HCT116 (cell line): ENCODE data around the gene COPG1. TPM values are rescaled to one million over a fixed set of nuclear protein-coding genes. Genes with fewer than 3 reads are reported as not detected.

Experiments
- ATAC-seq: fragments of 200-7000 bp; cut with Tn5 transposase; 2 replicates; pipeline ENCODE4 v1.9.1; 2020; ENCODE audit warnings: mild to moderate bottlenecking, moderate library complexity
- BruUV-seq: library from RNA; stranded (reverse); fragments of 400-500 nt; replicated peaks from 2 replicates; lab custom pipeline; 2021; lab: Mats Ljungman, UMichigan
- CTCF ChIA-PET: fragments of 300-600 bp; sonication (Branson Sonifier 250); formaldehyde crosslinking; loops from one replicate; lab custom pipeline; 2021; ENCODE audit warnings: antibody characterized with exemption; lab: Charles Lee
- POLR2A ChIA-PET: fragments of 300-600, 350-600 bp; sonication (Branson Sonifier 250); formaldehyde crosslinking; loops from one replicate; lab custom pipeline; 2021; ENCODE audit warnings: antibody characterized with exemption; lab: Charles Lee
- RAD21 ChIA-PET, 2 experiments: fragments of 300-600 bp; sonication (Branson Sonifier 250); formaldehyde crosslinking; loops; one replicate each; lab custom pipeline; 2023; ENCODE audit warnings: low total read pairs in 2 of 2; ENCODE audit not compliant: uncharacterized antibody in 2 of 2, unreplicated experiment in 2 of 2, low non-redundant PET in 1 of 2; lab: Charles Lee
- DNase-seq: peaks from one replicate; pipeline ENCODE4 v3.0.0-alpha.2; 2010; ENCODE audit warnings: low read depth, low spot score
- H2AFZ ChIP-seq: fragments of 200-600 bp; shearing (Covaris generic), sonication (generic); 2 replicates; pipeline ENCODE4 v1.6.1; 2017; ENCODE audit warnings: low read depth, mixed run types, mixed read lengths, antibody characterized with exemption, low read length; ENCODE audit not compliant: poor library complexity, severe bottlenecking
- H3K27ac ChIP-seq: 2 replicates; pipeline ENCODE4 v1.5.1; 2012; ENCODE audit warnings: low read depth, low read length
- H3K27me3 ChIP-seq: fragments of 200-600 bp; sonication (generic); 2 replicates; pipeline ENCODE4 v1.6.1; 2016; ENCODE audit warnings: mixed run types, low read length, mixed read lengths; ENCODE audit not compliant: insufficient read depth
- H3K36me3 ChIP-seq, 2 experiments: fragments of 200-500 bp in 1 of 2; fragments of 200-600 bp in 1 of 2; sonication (Bioruptor generic) in 1 of 2; sonication (generic) in 1 of 2; 2 replicates each; pipeline versions ENCODE4 v1.5.1 to v1.6.1; 2014 to 2016; ENCODE audit warnings: low read length in 2 of 2, inconsistent platforms in 1 of 2, mixed read lengths in 1 of 2, mixed run types in 1 of 2; ENCODE audit not compliant: insufficient read depth in 2 of 2, control insufficient read depth in 1 of 2
- H3K4me1 ChIP-seq, 2 experiments: fragments of 200-600 bp in 1 of 2; sonication (generic) in 1 of 2; 2 replicates each; pipeline versions ENCODE4 v1.5.1 to v1.6.1; 2012 to 2017; ENCODE audit warnings: low read length in 2 of 2, inconsistent platforms in 1 of 2, mild to moderate bottlenecking in 1 of 2, mixed read lengths in 1 of 2, mixed run types in 1 of 2, moderate library complexity in 1 of 2; ENCODE audit not compliant: insufficient read depth in 2 of 2, control insufficient read depth in 1 of 2
- H3K4me2 ChIP-seq: fragments of 200-600 bp; sonication (generic); 2 replicates; pipeline ENCODE4 v1.6.1; 2017; ENCODE audit warnings: mixed run types, low read length, mixed read lengths
- H3K4me3 ChIP-seq, 2 experiments: fragments of 200-600 bp in 1 of 2; sonication (generic) in 1 of 2; replicated peaks in 1 of 2; 2 replicates each; pipeline ENCODE4 v1.5.1; 2011 to 2016; ENCODE audit warnings: low read length in 2 of 2, control low read depth in 1 of 2, low read depth in 1 of 2, mild to moderate bottlenecking in 1 of 2, mixed read lengths in 1 of 2, mixed run types in 1 of 2
- H3K79me2 ChIP-seq: fragments of 200-600 bp; sonication (generic); 2 replicates; pipeline ENCODE4 v1.6.1; 2017; ENCODE audit warnings: mild to moderate bottlenecking, mixed run types, low read length, moderate library complexity, mixed read lengths; ENCODE audit not compliant: insufficient read depth
- H3K9ac ChIP-seq: fragments of 200-600 bp; sonication (generic); 2 replicates; pipeline ENCODE4 v1.6.1; 2016; ENCODE audit warnings: low read length, mixed read lengths
- H3K9me2 ChIP-seq: fragments of 200-600 bp; sonication (generic), shearing (Covaris generic); 2 replicates; pipeline ENCODE4 v1.6.1; 2017; ENCODE audit warnings: mixed run types, mild to moderate bottlenecking, moderate library complexity; ENCODE audit not compliant: insufficient read depth
- H3K9me3 ChIP-seq, 2 experiments: fragments of 200-500 bp in 1 of 2; fragments of 200-600 bp in 1 of 2; sonication (Bioruptor generic) in 1 of 2; sonication (generic) in 1 of 2; 2 replicates each; pipeline ENCODE4 v1.6.1; 2014 to 2017; ENCODE audit warnings: low read length in 2 of 2, mixed read lengths in 2 of 2, inconsistent platforms in 1 of 2, low read depth in 1 of 2, mild to moderate bottlenecking in 1 of 2, mixed run types in 1 of 2, moderate library complexity in 1 of 2; ENCODE audit not compliant: control insufficient read depth in 1 of 2, insufficient read depth in 1 of 2
- H4K20me1 ChIP-seq: fragments of 200-600 bp; sonication (generic), shearing (Covaris generic); 2 replicates; pipeline ENCODE4 v1.6.1; 2017; ENCODE audit warnings: mixed run types, mild to moderate bottlenecking, moderate library complexity; ENCODE audit not compliant: insufficient read depth
- EGR1 ChIP-seq: IDR thresholded peaks from 2 replicates; pipeline ENCODE4 v1.6.1; 2012; ENCODE audit warnings: low read depth
- ELF1 ChIP-seq: IDR thresholded peaks from 2 replicates; pipeline ENCODE4 v1.6.1; 2012; ENCODE audit warnings: low read depth, borderline replicate concordance
- JUND ChIP-seq: IDR thresholded peaks from 2 replicates; pipeline ENCODE4 v1.6.1; 2012
- POLR2AphosphoS5 ChIP-seq: IDR thresholded peaks from 2 replicates; pipeline ENCODE4 v1.6.1; 2011; ENCODE audit warnings: mild to moderate bottlenecking, low read depth, low read length, moderate library complexity
- REST ChIP-seq: IDR thresholded peaks from 2 replicates; pipeline ENCODE4 v1.6.1; 2012; ENCODE audit warnings: low read depth
- SIN3A ChIP-seq: IDR thresholded peaks from 2 replicates; pipeline ENCODE4 v1.6.1; 2012; ENCODE audit warnings: low read depth
- intact Hi-C: fragments of 100-400 bp; cut with micrococcal nuclease; formaldehyde crosslinking; loops from 2 replicates; pipeline ENCODE4 v1.10.0; 2022
- total RNA-seq: library from RNA; stranded (reverse); gene quantifications from one replicate; pipeline ENCODE4 v1.2.1, GENCODE V29; 2021; ENCODE audit not compliant: unreplicated experiment

The COPG1 gene
- total RNA-seq, 1 experiment from 2014 or later = 182 TPM

- TF ChIP-seq ELF1 (no peak), POLR2AphosphoS5 (no peak), SIN3A (no peak), JUND (no peak), EGR1 (no peak)
These were observed 63.4 kb downstream of the COPG1 start (continued) for GRCh38 chr3:129312671-129313414.

GRCh38 chr3:129313415-129313664 lies 63.9 kb downstream of the COPG1 start:
- intact Hi-C loops = no loop called here
- no TSS peak for BruUV-seq
- Histone ChIP-seq H3K9me3 (no peaks in the 10 kb centered on the region), H3K9ac (no peak overlapping the region), H3K4me2 (no peak overlapping the region), H3K4me1 (peaks cover 14 to 35% of the 10 kb centered on the region in 2 experiments), H4K20me1 (no peaks in the 10 kb centered on the region), H3K27me3 (no peaks in the 10 kb centered on the region), H3K4me3 (no peak overlapping the region), H2AFZ (no peak overlapping the region), H3K9me2 (no peaks in the 10 kb centered on the region), H3K79me2 (peaks cover 7% of the 10 kb centered on the region; the same call in 1 of the 2 replicates), H3K36me3 (no peaks in the 10 kb centered on the region), H3K27ac (peak overlapping the region; percentile 4; the same call in 1 of the 2 replicates)
- ChIA-PET POLR2A (interaction anchor here (0.6 to 1.3 kb wide), 5 partner anchors 34 to 310 kb away, joined by 3 read pairs; partner anchors contain the start of genes COPG1 and RAB43), RAD21 (no interaction called here), CTCF (interaction anchor here (1.2 kb wide), 1 partner anchor 343 kb away, joined by 4 read pairs; no protein-coding TSS in a partner anchor)
- no peak for TF ChIP-seq REST
- no peak for DNase-seq
- no peak for ATAC-seq
